Fibroblast of the aortic adventitia (primary cell): ENCODE data around the gene KRTAP5-4. TPM values are rescaled to one million over a fixed set of nuclear protein-coding genes. Genes with fewer than 3 reads are reported as not detected.
"Not testable (repeated sequence)": the region's sequence is repeated elsewhere in the genome, so short reads cannot be mapped to it uniquely, and the experiment has no call there.

Experiments used
- DNase-seq: peaks from one replicate; pipeline ENCODE4 v3.0.0-alpha.2; 2010; ENCODE audit warnings: low read depth
- H3K4me3 ChIP-seq: 2 replicates; pipeline ENCODE4 v1.5.1; 2011; ENCODE audit warnings: low read depth, mild to moderate bottlenecking, control low read depth, low read length, moderate library complexity
- CTCF ChIP-seq: IDR thresholded peaks from 2 replicates; pipeline ENCODE4 v1.5.1; 2011; ENCODE audit warnings: mild to moderate bottlenecking, low read length, control low read depth, inconsistent platforms; ENCODE audit not compliant: insufficient read depth
- total RNA-seq: library from RNA; depleted of rRNA; stranded (reverse); fragments of >200 nt; gene quantifications from 2 replicates; pipeline ENCODE4 v1.2.3, GENCODE V29; 2012; ENCODE audit warnings: low replicate concordance

The KRTAP5-4 gene
- total RNA-seq, 1 donor = not detected

DNA sequence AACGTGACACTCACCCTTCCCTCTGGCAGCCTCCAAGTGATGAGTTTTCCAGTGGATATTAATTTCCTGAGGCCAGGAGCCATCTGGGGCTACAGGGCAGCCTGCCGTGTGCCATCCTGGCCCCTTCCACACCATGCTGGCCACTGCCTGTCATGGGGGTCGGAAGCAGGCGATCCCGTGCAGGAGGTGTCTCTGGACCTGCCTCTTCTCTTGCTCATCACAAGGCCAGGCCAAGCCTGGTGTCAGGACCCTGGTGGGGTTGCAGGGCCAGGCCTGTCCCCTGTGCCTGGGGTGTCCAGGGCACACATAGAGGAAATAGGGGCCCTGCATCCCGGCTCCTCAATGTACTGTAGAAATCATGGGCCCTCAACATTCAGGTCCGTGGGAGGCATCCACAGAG lies 17.2 kb downstream of the KRTAP5-4 start:
- H3K4me3 ChIP-seq = no peak overlapping the region
- no peak for TF ChIP-seq CTCF
- no peak for DNase-seq

DNA sequence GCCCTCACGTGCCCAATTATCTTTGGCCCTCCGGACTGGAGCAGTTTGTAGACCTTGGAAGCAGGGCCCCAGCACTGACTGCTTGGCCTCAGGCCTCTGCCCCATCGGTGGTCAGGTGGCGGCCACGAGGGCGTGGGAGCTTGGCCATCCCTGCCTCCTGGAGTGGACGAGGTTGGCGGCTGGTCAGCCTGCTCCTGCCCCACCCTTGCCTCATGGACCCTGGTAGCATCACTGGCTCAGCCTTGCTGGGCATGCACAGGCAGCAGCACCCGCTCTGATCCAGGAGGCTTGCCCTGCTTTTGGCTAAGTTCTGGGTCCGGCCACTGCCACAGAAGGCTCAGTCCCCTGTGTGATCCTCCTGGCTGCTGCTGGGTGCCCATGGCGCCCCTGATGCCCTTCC lies 17.8 kb downstream of the KRTAP5-4 start:
- no peak for TF ChIP-seq CTCF
- no peak overlapping the region for H3K4me3 ChIP-seq

DNA sequence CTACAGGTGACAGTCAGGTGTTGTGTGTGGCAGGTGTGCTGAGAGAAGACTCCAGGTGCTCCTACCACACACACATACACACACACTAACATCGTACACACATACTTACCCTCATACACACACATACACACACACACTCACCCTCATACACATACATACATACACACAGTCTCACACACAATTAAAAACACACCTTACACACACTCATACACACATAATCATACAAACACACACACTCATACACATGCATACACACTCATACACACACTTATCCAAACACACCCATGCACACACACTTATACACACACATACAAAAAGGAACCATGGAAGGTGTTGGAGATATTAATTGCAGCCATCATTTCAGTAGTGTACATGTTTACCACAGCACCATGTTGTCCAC lies 18.3 kb downstream of the KRTAP5-4 start:
- H3K4me3 ChIP-seq = no peak overlapping the region

More for the DNA sequence above, 17.8 kb downstream of the KRTAP5-4 start:
- no peak for DNase-seq

GRCh38 chr11:1601663-1602062 lies 20.3 kb downstream of the KRTAP5-4 start:
- H3K4me3 ChIP-seq, DNase-seq: not testable (repeated sequence)

More for the DNA sequence above, 18.3 kb downstream of the KRTAP5-4 start:
- no peak for DNase-seq
- no peak for TF ChIP-seq CTCF

DNA sequence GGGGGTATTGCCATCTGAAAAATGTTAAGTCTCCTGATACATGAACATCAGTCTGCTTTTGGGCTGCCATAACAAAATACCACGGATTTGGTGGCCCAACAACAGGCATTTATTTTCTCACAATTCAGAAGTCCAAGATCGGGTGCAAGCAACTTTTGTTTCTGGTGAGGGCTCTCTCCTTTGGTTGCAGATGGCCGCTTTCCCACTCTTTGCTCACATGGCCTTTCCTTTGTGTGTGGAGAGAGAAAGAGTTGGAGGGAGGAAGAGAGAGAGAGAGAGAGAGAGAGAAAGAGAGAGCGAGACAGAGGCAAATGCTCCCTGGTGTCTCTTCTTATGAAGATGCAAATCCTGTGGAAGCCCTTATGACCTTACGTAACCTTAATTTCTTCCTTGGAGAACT lies 21.3 kb downstream of the KRTAP5-4 start:
- DNase-seq = no peak
- H3K4me3 ChIP-seq = no peak overlapping the region
- TF ChIP-seq CTCF = no peak

GRCh38 chr11:1598816-1599215 lies 23.1 kb downstream of the KRTAP5-4 start:
- no peak for DNase-seq
- H3K4me3 ChIP-seq = no peak overlapping the region
- TF ChIP-seq CTCF = no peak

- not testable (repeated sequence) for H3K4me3 ChIP-seq, DNase-seq
Observed at GRCh38 chr11:1598406-1598805, 23.5 kb downstream of the KRTAP5-4 start.

GRCh38 chr11:1597994-1598380 lies 24.0 kb downstream of the KRTAP5-4 start, which contains the start of gene KRTAP5-2:
Gene KRTAP5-2, minus strand, starts transcription at chr11:1598294. Its CDS starts 44 bp downstream, at chr11:1598250.
- no peak for TF ChIP-seq CTCF
- no peak for DNase-seq
- H3K4me3 ChIP-seq = no peak within 1 kb of the TSS
